ENCODE data around the gene SLC29A3.
"Not testable (repeated sequence)": the region's sequence is repeated elsewhere in the genome, so short reads cannot be mapped to it uniquely, and the experiment has no call there.

Gene SLC29A3

DNA sequence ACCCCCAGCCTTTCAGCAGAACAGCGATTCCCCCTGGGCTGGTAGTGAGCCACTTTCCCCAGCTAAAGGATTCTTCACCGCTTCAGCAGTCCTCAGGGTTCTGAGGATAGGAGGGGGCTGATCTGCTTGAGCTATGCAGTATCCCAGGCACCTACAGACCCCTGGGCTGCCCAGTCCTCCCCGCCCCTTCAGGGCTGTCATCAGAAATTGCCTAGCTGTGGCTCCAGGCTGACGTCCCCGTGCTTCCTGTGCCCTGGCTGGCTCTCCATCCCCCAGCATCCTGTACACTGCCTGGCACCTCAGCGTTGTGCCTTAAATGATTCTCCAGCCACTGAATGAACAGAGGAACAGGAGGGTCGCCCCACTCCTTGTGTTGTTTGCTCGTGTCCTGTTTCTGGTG is 39.2 kb downstream of the SLC29A3 start:
- TF ChIP-seq POLR2A (IDR thresholded peaks at IDR 0.05; ENCODE audit: low read depth, low read length) (no peak), SPI1 (IDR thresholded peaks at IDR 0.05; ENCODE audit: low read depth, low read length) (no peak), POU2F2 (IDR thresholded peaks at IDR 0.05; ENCODE audit: low read depth, low read length) (no peak), PAX5 (IDR thresholded peaks at IDR 0.05; ENCODE audit: insufficient read depth, low read length, severe bottlenecking) (no peak), POLR2AphosphoS5 (IDR thresholded peaks at IDR 0.05; ENCODE audit: low read depth, low read length) (no peak), TAF1 (IDR thresholded peaks at IDR 0.05; ENCODE audit: low read depth, low read length) (no peak)
- FAIRE-seq (no peak), DNase-seq (ENCODE audit: insufficient read length, low spot score) (no peak)

DNA sequence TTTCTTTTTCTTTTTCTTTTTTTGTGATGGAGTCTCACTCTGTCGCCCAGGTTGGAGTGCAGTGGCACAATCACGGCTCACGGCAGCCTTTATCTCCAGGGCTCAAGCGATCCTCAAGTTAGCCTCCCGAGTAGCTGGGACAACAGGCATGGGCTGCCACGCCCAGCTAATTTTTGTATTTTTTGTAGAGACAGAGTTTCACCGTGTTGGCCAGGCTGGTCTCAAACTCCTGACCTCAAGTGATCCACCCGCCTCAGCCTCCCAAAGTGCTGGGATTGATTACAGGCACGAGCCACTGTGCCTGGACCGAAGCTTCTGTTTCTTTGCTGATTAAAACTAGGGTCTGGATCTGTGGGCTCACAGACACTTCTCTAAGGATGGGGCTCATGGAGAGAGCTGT is 39.8 kb downstream of the SLC29A3 start:
- DNase-seq (ENCODE audit: insufficient read length, low spot score); FAIRE-seq: not testable (repeated sequence)

DNA sequence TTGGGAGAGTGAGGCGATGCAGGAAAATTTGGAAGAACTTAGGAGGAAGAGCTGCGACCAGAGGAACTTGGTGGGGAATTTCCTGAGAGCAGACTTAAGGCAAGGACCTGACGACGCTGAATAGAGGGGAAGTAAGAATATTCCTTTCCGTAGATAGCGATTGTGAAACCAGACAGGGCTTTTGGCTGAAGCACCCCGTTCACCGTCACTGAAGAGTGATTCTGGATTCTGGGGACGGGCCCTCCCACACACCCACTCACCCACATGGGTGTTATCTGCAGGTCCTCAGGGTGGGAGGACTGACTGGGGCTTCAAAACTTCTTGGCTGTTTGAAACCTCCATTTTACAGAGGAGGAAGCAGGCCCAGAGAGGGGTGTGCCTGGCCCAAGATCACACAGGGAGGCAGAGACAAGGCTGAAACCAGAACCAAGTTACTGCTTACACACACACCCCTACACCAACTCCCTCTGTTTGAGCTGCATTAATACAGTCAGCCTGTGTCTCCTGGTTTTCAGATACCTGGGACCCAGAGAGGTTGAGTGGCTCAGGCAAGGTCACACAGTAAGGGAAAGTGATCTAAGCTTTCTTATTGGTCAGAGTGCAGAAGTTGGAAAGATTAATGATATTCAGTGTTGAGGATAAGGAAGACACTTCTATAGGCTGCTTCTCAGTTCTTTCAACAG is 40.4 kb downstream of the SLC29A3 start:
- DNase-seq (ENCODE audit: insufficient read length, low spot score) (peak; percentile 52), FAIRE-seq (peak; percentile 72)
- TF ChIP-seq POU2F2 (IDR thresholded peaks at IDR 0.05; ENCODE audit: low read depth, low read length) (no peak), TAF1 (IDR thresholded peaks at IDR 0.05; ENCODE audit: low read depth, low read length) (no peak), SPI1 (IDR thresholded peaks at IDR 0.05; ENCODE audit: low read depth, low read length) (peak; percentile 77), POLR2A (IDR thresholded peaks at IDR 0.05; ENCODE audit: low read depth, low read length) (no peak)

GRCh38 chr10:71360735-71361134 is 41.7 kb downstream of the SLC29A3 start:
- FAIRE-seq (no peak), DNase-seq (ENCODE audit: insufficient read length, low spot score) (no peak)
- no peak for TF ChIP-seq POLR2AphosphoS5 (IDR thresholded peaks at IDR 0.05; ENCODE audit: low read depth, low read length)
- no peak for TF ChIP-seq TAF1 (IDR thresholded peaks at IDR 0.05; ENCODE audit: low read depth, low read length)
- TF ChIP-seq SPI1 (IDR thresholded peaks at IDR 0.05; ENCODE audit: low read depth, low read length): no peak
- TF ChIP-seq POU2F2 (IDR thresholded peaks at IDR 0.05; ENCODE audit: low read depth, low read length): no peak
- no peak for TF ChIP-seq POLR2A (IDR thresholded peaks at IDR 0.05; ENCODE audit: low read depth, low read length)
- no peak for TF ChIP-seq PAX5 (IDR thresholded peaks at IDR 0.05; ENCODE audit: insufficient read depth, low read length, severe bottlenecking)

DNA sequence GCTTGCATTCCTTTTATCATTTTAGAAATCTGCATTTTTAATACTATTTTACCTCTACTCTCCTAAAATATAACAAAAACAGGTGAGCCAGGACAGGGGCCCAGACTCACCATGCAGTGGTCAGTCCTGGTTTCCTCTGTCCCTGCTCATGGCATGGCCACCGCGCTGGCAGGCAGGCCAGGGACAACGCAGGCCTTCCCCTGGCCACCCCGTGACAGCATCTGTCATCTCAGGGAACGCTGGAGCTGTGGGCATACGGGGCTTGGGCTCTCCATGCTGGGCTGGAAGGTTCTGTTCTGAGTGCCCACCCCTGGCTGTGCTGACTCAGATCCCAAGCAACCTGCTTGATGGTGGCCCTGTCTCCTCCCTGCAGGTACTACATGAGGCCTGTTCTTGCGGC is 42.5 kb downstream of the SLC29A3 start:
- FAIRE-seq (no peak), DNase-seq (ENCODE audit: insufficient read length, low spot score) (no peak)
- TF ChIP-seq SPI1 (IDR thresholded peaks at IDR 0.05; ENCODE audit: low read depth, low read length) (no peak), POU2F2 (IDR thresholded peaks at IDR 0.05; ENCODE audit: low read depth, low read length) (no peak), POLR2A (IDR thresholded peaks at IDR 0.05; ENCODE audit: low read depth, low read length) (no peak), PAX5 (IDR thresholded peaks at IDR 0.05; ENCODE audit: insufficient read depth, low read length, severe bottlenecking) (no peak), POLR2AphosphoS5 (IDR thresholded peaks at IDR 0.05; ENCODE audit: low read depth, low read length) (no peak), TAF1 (IDR thresholded peaks at IDR 0.05; ENCODE audit: low read depth, low read length) (no peak)

- FAIRE-seq (no peak), DNase-seq (ENCODE audit: insufficient read length, low spot score) (no peak)
- TF ChIP-seq POLR2A (IDR thresholded peaks at IDR 0.05; ENCODE audit: low read depth, low read length) (no peak), POU2F2 (IDR thresholded peaks at IDR 0.05; ENCODE audit: low read depth, low read length) (no peak), PAX5 (IDR thresholded peaks at IDR 0.05; ENCODE audit: insufficient read depth, low read length, severe bottlenecking) (no peak), TAF1 (IDR thresholded peaks at IDR 0.05; ENCODE audit: low read depth, low read length) (no peak), POLR2AphosphoS5 (IDR thresholded peaks at IDR 0.05; ENCODE audit: low read depth, low read length) (no peak), SPI1 (IDR thresholded peaks at IDR 0.05; ENCODE audit: low read depth, low read length) (no peak)
Observed at GRCh38 chr10:71362141-71362540, 43.1 kb downstream of the SLC29A3 start.

- no peak for DNase-seq (ENCODE audit: insufficient read length, low spot score)
- FAIRE-seq: no peak
- no peak for TF ChIP-seq TAF1 (IDR thresholded peaks at IDR 0.05; ENCODE audit: low read depth, low read length)
- no peak for TF ChIP-seq POLR2AphosphoS5 (IDR thresholded peaks at IDR 0.05; ENCODE audit: low read depth, low read length)
- TF ChIP-seq PAX5 (IDR thresholded peaks at IDR 0.05; ENCODE audit: insufficient read depth, low read length, severe bottlenecking): no peak
- TF ChIP-seq POLR2A (IDR thresholded peaks at IDR 0.05; ENCODE audit: low read depth, low read length): no peak
- no peak for TF ChIP-seq SPI1 (IDR thresholded peaks at IDR 0.05; ENCODE audit: low read depth, low read length)
- TF ChIP-seq POU2F2 (IDR thresholded peaks at IDR 0.05; ENCODE audit: low read depth, low read length): no peak
Observed at GRCh38 chr10:71363936-71364335, 44.9 kb downstream of the SLC29A3 start.

DNA sequence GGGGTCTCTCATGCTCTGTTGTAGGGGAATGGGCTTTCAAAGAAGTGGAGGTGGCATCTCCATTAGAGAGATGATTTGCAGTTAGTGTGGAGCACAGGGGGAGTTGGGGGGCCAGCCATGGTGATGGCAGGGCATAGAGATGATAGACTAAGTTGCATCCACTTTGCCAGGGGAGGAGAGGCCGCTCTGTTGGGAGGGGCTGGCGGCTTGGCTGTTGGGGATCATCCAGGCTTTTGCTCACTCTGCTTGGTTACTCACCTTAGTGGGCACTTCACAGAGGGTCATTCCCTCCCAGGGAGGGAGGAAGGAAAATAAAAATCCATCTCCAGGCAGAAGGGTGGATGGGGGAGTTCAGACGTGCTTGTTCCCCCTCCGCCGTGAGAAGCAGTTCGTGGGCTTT is 46.3 kb downstream of the SLC29A3 start:
- no peak for TF ChIP-seq POU2F2 (IDR thresholded peaks at IDR 0.05; ENCODE audit: low read depth, low read length)
- TF ChIP-seq POLR2A (IDR thresholded peaks at IDR 0.05; ENCODE audit: low read depth, low read length): no peak
- no peak for TF ChIP-seq SPI1 (IDR thresholded peaks at IDR 0.05; ENCODE audit: low read depth, low read length)
- TF ChIP-seq PAX5 (IDR thresholded peaks at IDR 0.05; ENCODE audit: insufficient read depth, low read length, severe bottlenecking): no peak
- TF ChIP-seq TAF1 (IDR thresholded peaks at IDR 0.05; ENCODE audit: low read depth, low read length): no peak
- no peak for FAIRE-seq
- DNase-seq (ENCODE audit: insufficient read length, low spot score): no peak

- TF ChIP-seq SPI1 (IDR thresholded peaks at IDR 0.05; ENCODE audit: low read depth, low read length) (no peak), POLR2AphosphoS5 (IDR thresholded peaks at IDR 0.05; ENCODE audit: low read depth, low read length) (no peak), POLR2A (IDR thresholded peaks at IDR 0.05; ENCODE audit: low read depth, low read length) (no peak), TAF1 (IDR thresholded peaks at IDR 0.05; ENCODE audit: low read depth, low read length) (no peak)
- FAIRE-seq (no peak), DNase-seq (ENCODE audit: insufficient read length, low spot score) (no peak)
Observed at GRCh38 chr10:71366690-71367089, 47.6 kb downstream of the SLC29A3 start.

DNA sequence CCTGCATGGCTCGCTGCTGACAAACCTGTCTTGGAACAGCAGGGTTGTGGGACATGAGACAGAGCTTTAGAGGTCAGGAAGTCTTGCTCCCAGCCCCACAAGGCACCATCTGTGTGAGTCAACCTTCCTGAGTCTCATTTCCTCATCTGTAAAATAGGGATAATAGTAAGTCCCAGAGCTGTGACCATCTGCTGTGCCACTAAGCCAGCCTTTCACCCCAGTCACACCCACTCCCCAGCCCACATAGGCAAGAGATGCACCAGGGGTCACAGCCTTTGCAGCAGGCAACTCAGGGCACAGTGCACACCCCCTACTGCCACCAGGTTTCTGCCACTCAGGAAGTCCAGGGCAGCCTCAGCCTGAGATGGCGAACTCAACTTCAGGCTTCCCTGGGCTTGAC is 48.2 kb downstream of the SLC29A3 start:
- no peak for DNase-seq (ENCODE audit: insufficient read length, low spot score)
- FAIRE-seq: no peak
- TF ChIP-seq PAX5 (IDR thresholded peaks at IDR 0.05; ENCODE audit: insufficient read depth, low read length, severe bottlenecking) (no peak), SPI1 (IDR thresholded peaks at IDR 0.05; ENCODE audit: low read depth, low read length) (0 out of 2 replicates have a peak, but pooled peaks have one; percentile 14)

Data from GM12891 (cell line).